ENCODE results near the gene CAMTA1. TPM values are rescaled to one million over a fixed set of nuclear protein-coding genes. Genes with fewer than 3 reads are reported as not detected.

CAMTA1 gene
- total and polyA plus RNA-seq, 9 of the 15 experiments (the other 6 are each of a cell fraction or from before 2014, with no cell fraction given) = 43.9 to 161 (median 65.9) TPM

GRCh38 chr1:7770997-7771822, 986.0 kb downstream of the CAMTA1 start, which contains the start of gene VAMP3 (continued):
- no peak for TF ChIP-seq ZNF24 (IDR thresholded peaks at IDR 0.05)
- TF ChIP-seq CBX2 (IDR thresholded peaks at IDR 0.05; ENCODE audit: insufficient read depth, low read length, poor library complexity, severe bottlenecking) = no peak
- TF ChIP-seq KLF1 (tag; IDR thresholded peaks at IDR 0.05) = 0 out of 2 replicates have a peak, but pooled peaks have one; percentile 44
- TF ChIP-seq TSC22D4 (tag; IDR thresholded peaks at IDR 0.05) = no peak
- TF ChIP-seq E2F8 (IDR thresholded peaks at IDR 0.05; ENCODE audit: low read depth, partially characterized antibody) = no peak
- no peak for TF ChIP-seq STAG1 (CRISPR knock-in tag; IDR thresholded peaks at IDR 0.05; ENCODE audit: borderline replicate concordance)
- no peak for TF ChIP-seq ZNF408 (CRISPR knock-in tag; IDR thresholded peaks at IDR 0.05; ENCODE audit: low read depth)
- TF ChIP-seq TCF3 (CRISPR knock-in tag; IDR thresholded peaks at IDR 0.05) = no peak
- no peak for TF ChIP-seq ZNF583 (CRISPR knock-in tag; IDR thresholded peaks at IDR 0.05)
- no peak for TF ChIP-seq FOXM1 (IDR thresholded peaks at IDR 0.05; ENCODE audit: low read depth)
- TF ChIP-seq FOXM1 (CRISPR knock-in tag; IDR thresholded peaks at IDR 0.05; ENCODE audit: low read depth) = 0 out of 2 replicates have a peak, but pooled peaks have one; percentile 46
- TF ChIP-seq ZNF274 (IDR thresholded peaks at IDR 0.05; ENCODE audit: borderline replicate concordance, low read depth, low read length) = no peak
- TF ChIP-seq TEAD4 (IDR thresholded peaks at IDR 0.05; ENCODE audit: low read length) = no peak
- TF ChIP-seq TEAD4 (CRISPR knock-in tag; IDR thresholded peaks at IDR 0.05; ENCODE audit: borderline replicate concordance) = no peak
- TF ChIP-seq TAF7 (tag; IDR thresholded peaks at IDR 0.05) = no peak
- TF ChIP-seq ARID3B (CRISPR knock-in tag; IDR thresholded peaks at IDR 0.05; ENCODE audit: borderline replicate concordance) = no peak
- TF ChIP-seq ETS2 (tag; IDR thresholded peaks at IDR 0.05; ENCODE audit: borderline replicate concordance, poor library complexity, severe bottlenecking) = no peak
- TF ChIP-seq SNAPC5 (CRISPR knock-in tag; IDR thresholded peaks at IDR 0.05) = no peak
- TF ChIP-seq MED1 (CRISPR knock-in tag; IDR thresholded peaks at IDR 0.05; ENCODE audit: borderline replicate concordance) = 0 out of 2 replicates have a peak, but pooled peaks have one; percentile 89
- TF ChIP-seq RNF219 (CRISPR knock-in tag; IDR thresholded peaks at IDR 0.05) = no peak
- no peak for TF ChIP-seq ZNF316 (IDR thresholded peaks at IDR 0.05)
